H9 (cell line): Measurements from ENCODE around the gene ZNF668. TPM values are rescaled to one million over a fixed set of nuclear protein-coding genes. Genes with fewer than 3 reads are reported as not detected.

Experiments used
- DNase-seq: peaks from one replicate; pipeline ENCODE4 v3.0.0-alpha.2; 2017
- H2AFZ ChIP-seq: one replicate; pipeline ENCODE4 v1.6.1; 2013; ENCODE audit warnings: mild to moderate bottlenecking, low read length, control low read depth, moderate library complexity
- H2AK5ac ChIP-seq: 2 replicates; pipeline ENCODE4 v1.6.1; 2013; ENCODE audit warnings: low read length, control low read depth, mixed read lengths; ENCODE audit not compliant: insufficient read length
- H2BK120ac ChIP-seq: one replicate; pipeline ENCODE4 v1.6.1; 2013; ENCODE audit warnings: low read depth, mild to moderate bottlenecking, low read length, control low read depth, inconsistent platforms; ENCODE audit not compliant: poor library complexity, severe bottlenecking
- H2BK12ac ChIP-seq: 2 replicates; pipeline ENCODE4 v1.6.1; 2013; ENCODE audit warnings: low read length, control low read depth, mixed read lengths, low read depth; ENCODE audit not compliant: insufficient read length
- H2BK15ac ChIP-seq: 2 replicates; pipeline ENCODE4 v1.6.1; 2013; ENCODE audit warnings: low read depth, low read length, control low read depth
- H2BK20ac ChIP-seq: one replicate; pipeline ENCODE4 v1.6.1; 2013; ENCODE audit warnings: low read depth, mild to moderate bottlenecking, low read length, control low read depth, inconsistent platforms; ENCODE audit not compliant: poor library complexity, severe bottlenecking
- H2BK5ac ChIP-seq: 2 replicates; pipeline ENCODE4 v1.6.1; 2013; ENCODE audit warnings: low read length, control low read depth, mixed read lengths; ENCODE audit not compliant: insufficient read length
- H3K14ac ChIP-seq: 2 replicates; pipeline ENCODE4 v1.6.1; 2013; ENCODE audit warnings: low read length, control low read depth; ENCODE audit not compliant: insufficient read depth
- H3K18ac ChIP-seq: 2 replicates; pipeline ENCODE4 v1.6.1; 2013; ENCODE audit warnings: low read depth, mild to moderate bottlenecking, mixed read lengths, low read length, control low read depth; ENCODE audit not compliant: insufficient read length
- H3K23ac ChIP-seq: 2 replicates; pipeline ENCODE4 v1.6.1; 2013; ENCODE audit warnings: low read length, control low read depth, mixed read lengths, low read depth; ENCODE audit not compliant: insufficient read length
- H3K23me2 ChIP-seq: 2 replicates; pipeline ENCODE4 v1.6.1; 2013; ENCODE audit warnings: low read depth, mild to moderate bottlenecking, mixed read lengths, low read length, control low read depth; ENCODE audit not compliant: insufficient read length, poor library complexity, severe bottlenecking
- H3K27ac ChIP-seq: 2 replicates; pipeline ENCODE4 v1.5.1; 2013; ENCODE audit warnings: low read length, control low read depth, mixed read lengths, low read depth; ENCODE audit not compliant: insufficient read length
- H3K27me3 ChIP-seq: 2 replicates; pipeline ENCODE4 v1.6.1; 2013; ENCODE audit warnings: low read length, control low read depth, inconsistent platforms; ENCODE audit not compliant: insufficient read depth
- H3K4ac ChIP-seq: 2 replicates; pipeline ENCODE4 v1.6.1; 2013; ENCODE audit warnings: low read depth, mild to moderate bottlenecking, control low read depth, inconsistent platforms, low read length, moderate library complexity
- H3K4me1 ChIP-seq: 2 replicates; pipeline ENCODE4 v1.6.1; 2013; ENCODE audit warnings: low read length, control low read depth, inconsistent platforms; ENCODE audit not compliant: insufficient read depth
- H3K4me2 ChIP-seq: 2 replicates; pipeline ENCODE4 v1.6.1; 2013; ENCODE audit warnings: low read length, control low read depth, mixed read lengths; ENCODE audit not compliant: insufficient read length, insufficient read depth
- H3K56ac ChIP-seq: 2 replicates; pipeline ENCODE4 v1.6.1; 2013; ENCODE audit warnings: low read depth, mild to moderate bottlenecking, mixed read lengths, low read length, control low read depth; ENCODE audit not compliant: insufficient read length
- H3K79me1 ChIP-seq: 2 replicates; pipeline ENCODE4 v1.6.1; 2013; ENCODE audit warnings: low read depth, mild to moderate bottlenecking, moderate library complexity, low read length, control low read depth, inconsistent platforms; ENCODE audit not compliant: insufficient read depth, poor library complexity, severe bottlenecking
- H3K79me2 ChIP-seq: 2 replicates; pipeline ENCODE4 v1.6.1; 2013; ENCODE audit warnings: low read length, control low read depth, inconsistent platforms; ENCODE audit not compliant: insufficient read depth
- H3K9ac ChIP-seq: 2 replicates; pipeline ENCODE4 v1.6.1; 2013; ENCODE audit warnings: low read length, control low read depth, mixed read lengths; ENCODE audit not compliant: insufficient read length; ENCODE audit errors: extremely low read depth
- H3K9me3 ChIP-seq: one replicate; pipeline ENCODE4 v1.6.1; 2013; ENCODE audit warnings: low read depth, low read length, inconsistent platforms; ENCODE audit not compliant: control insufficient read depth
- H3T11ph ChIP-seq: one replicate; pipeline ENCODE4 v1.6.1; 2013; ENCODE audit warnings: mild to moderate bottlenecking, low read length, control low read depth, inconsistent platforms
- H4K20me1 ChIP-seq: one replicate; pipeline ENCODE4 v1.6.1; 2013; ENCODE audit not compliant: control insufficient read depth, insufficient read length, insufficient read depth
- H4K5ac ChIP-seq: 2 replicates; pipeline ENCODE4 v1.6.1; 2013; ENCODE audit warnings: low read depth, mild to moderate bottlenecking, mixed read lengths, low read length, control low read depth; ENCODE audit not compliant: insufficient read length
- H4K8ac ChIP-seq: replicated peaks from 2 replicates; pipeline ENCODE4 v1.6.1; 2013; ENCODE audit warnings: low read length, control low read depth, mixed read lengths, low read depth; ENCODE audit not compliant: insufficient read length
- H4K91ac ChIP-seq: 2 replicates; pipeline ENCODE4 v1.6.1; 2013; ENCODE audit warnings: low read depth, mild to moderate bottlenecking, moderate library complexity, mixed read lengths, low read length, control low read depth; ENCODE audit not compliant: insufficient read length
- H3K27ac Mint-ChIP-seq, 3 experiments: 2 replicates in 2 of 3; 3 replicates in 1 of 3; pipeline ENCODE4 v1.8.0; 2020 to 2021; ENCODE audit warnings: mixed read lengths in 3 of 3, mild to moderate bottlenecking in 1 of 3, moderate library complexity in 1 of 3
- H3K27me3 Mint-ChIP-seq: 2 replicates; pipeline ENCODE4 v1.8.0; 2021; ENCODE audit warnings: low read depth, mild to moderate bottlenecking, moderate library complexity, mixed read lengths
- H3K36me3 Mint-ChIP-seq, 3 experiments: 2 replicates in 2 of 3; 3 replicates in 1 of 3; pipeline ENCODE4 v1.8.0; 2020 to 2021; ENCODE audit warnings: low read depth in 3 of 3, mixed read lengths in 3 of 3; ENCODE audit not compliant: insufficient read depth in 1 of 3
- H3K4me1 Mint-ChIP-seq, 2 experiments: 2 replicates each; pipeline ENCODE4 v1.8.0; 2020; ENCODE audit warnings: mixed read lengths in 2 of 2
- H3K4me3 Mint-ChIP-seq, 2 experiments: 2 replicates in 1 of 2; 3 replicates in 1 of 2; pipeline ENCODE4 v1.8.0; 2020 to 2021; ENCODE audit warnings: mild to moderate bottlenecking in 2 of 2, mixed read lengths in 2 of 2, moderate library complexity in 1 of 2
- H3K9me3 Mint-ChIP-seq, 2 experiments: 2 replicates in 1 of 2; 3 replicates in 1 of 2; pipeline ENCODE4 v1.8.0; 2020; ENCODE audit warnings: mild to moderate bottlenecking in 2 of 2, mixed read lengths in 2 of 2, moderate library complexity in 1 of 2
- WGBS: extraction: QIAGEN DNeasy Blood & Tissue Kit; methylation state at CpG from one replicate; pipeline ENCODE4 v1.1.7; 2013; ENCODE audit warnings: missing lambda C conversion rate, low lambda C conversion rate, mixed read lengths; ENCODE audit not compliant: insufficient read length; ENCODE audit errors: extremely low coverage; 5-methylcytosine and 5-hydroxymethylcytosine counted together
- total RNA-seq: library from RNA; stranded (reverse); gene quantifications from 2 replicates; pipeline ENCODE4 v1.2.1, GENCODE V29; 2021
- TF ChIP-seq, protein P1 (sequence below): fragments of 200-600 bp; sonication (generic); conservative IDR thresholded peaks from 3 replicates; pipeline ENCODE4 v1.8.0; 2021; ENCODE audit warnings: antibody characterized with exemption, mild to moderate bottlenecking

ZNF668 gene
- total RNA-seq, 1 experiment from 2014 or later: 18.6 TPM

DNA sequence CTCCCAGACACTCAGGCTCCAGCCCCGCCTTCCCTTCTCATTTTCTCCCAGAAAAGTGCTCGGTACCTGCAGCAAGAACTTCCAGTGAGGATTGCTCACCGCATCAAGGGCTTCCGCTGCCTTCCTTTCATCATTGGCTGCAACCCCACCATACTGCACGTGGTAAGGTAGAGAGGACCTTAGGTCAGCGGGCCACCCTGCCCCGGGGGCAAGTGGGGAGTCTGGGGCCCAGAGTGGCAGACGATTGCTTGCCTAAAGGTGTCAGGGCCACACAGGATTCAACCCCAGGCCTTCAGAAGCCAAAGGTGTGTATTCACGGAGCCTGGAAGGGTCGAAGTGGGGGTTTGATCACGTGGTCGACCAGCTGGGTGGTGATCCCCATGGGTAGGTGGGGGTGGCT is 35.6 kb upstream of the ZNF668 start:
- Histone ChIP-seq H3T11ph (no peak overlapping the region), H3K27ac (no peak overlapping the region), H2BK15ac (no peak overlapping the region), H3K23me2 (peaks cover 8% of the 10 kb centered on the region), H3K9me3 (no peaks in the 10 kb centered on the region), H4K5ac (no peak overlapping the region), H2BK20ac (no peak overlapping the region), H3K23ac (no peak overlapping the region), H2BK120ac (no peak overlapping the region), H2AK5ac (no peak overlapping the region), H4K20me1 (no peaks in the 10 kb centered on the region), H3K79me1 (no peaks in the 10 kb centered on the region), H3K9ac (no peak overlapping the region), H4K8ac (no peak overlapping the region), H2BK5ac (no peak overlapping the region), H3K18ac (no peak overlapping the region), H3K27me3 (no peaks in the 10 kb centered on the region; the same call in 1 of the 2 replicates), H3K14ac (no peak overlapping the region), H2AFZ (no peak overlapping the region), H3K4me2 (no peak overlapping the region), H4K91ac (no peak overlapping the region), H3K4me1 (no peaks in the 10 kb centered on the region), H3K56ac (no peak overlapping the region), H3K79me2 (no peaks in the 10 kb centered on the region; the same call in 1 of the 2 replicates), H3K4ac (no peak overlapping the region), H2BK12ac (no peak overlapping the region)
- H3K9me3 Mint-ChIP-seq: no peaks in the 10 kb centered on the region; a peak in 2 of 5 replicates
- no peak for DNase-seq
- TF ChIP-seq, protein P1, sequence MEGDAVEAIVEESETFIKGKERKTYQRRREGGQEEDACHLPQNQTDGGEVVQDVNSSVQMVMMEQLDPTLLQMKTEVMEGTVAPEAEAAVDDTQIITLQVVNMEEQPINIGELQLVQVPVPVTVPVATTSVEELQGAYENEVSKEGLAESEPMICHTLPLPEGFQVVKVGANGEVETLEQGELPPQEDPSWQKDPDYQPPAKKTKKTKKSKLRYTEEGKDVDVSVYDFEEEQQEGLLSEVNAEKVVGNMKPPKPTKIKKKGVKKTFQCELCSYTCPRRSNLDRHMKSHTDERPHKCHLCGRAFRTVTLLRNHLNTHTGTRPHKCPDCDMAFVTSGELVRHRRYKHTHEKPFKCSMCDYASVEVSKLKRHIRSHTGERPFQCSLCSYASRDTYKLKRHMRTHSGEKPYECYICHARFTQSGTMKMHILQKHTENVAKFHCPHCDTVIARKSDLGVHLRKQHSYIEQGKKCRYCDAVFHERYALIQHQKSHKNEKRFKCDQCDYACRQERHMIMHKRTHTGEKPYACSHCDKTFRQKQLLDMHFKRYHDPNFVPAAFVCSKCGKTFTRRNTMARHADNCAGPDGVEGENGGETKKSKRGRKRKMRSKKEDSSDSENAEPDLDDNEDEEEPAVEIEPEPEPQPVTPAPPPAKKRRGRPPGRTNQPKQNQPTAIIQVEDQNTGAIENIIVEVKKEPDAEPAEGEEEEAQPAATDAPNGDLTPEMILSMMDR: no peak
- peaks cover 9 to 14% of the 10 kb centered on the region in 2 experiments for H3K4me1 Mint-ChIP-seq
- H3K4me3 Mint-ChIP-seq: peak overlapping the region; percentile 54 to 83
- no CpG with 5 or more reads among the region's 12 CpGs for WGBS
- H3K36me3 Mint-ChIP-seq: peaks cover 19 to 37% (median 31%) of the 10 kb centered on the region in 3 experiments
- no peaks in the 10 kb centered on the region; the same call in 1 of the 2 replicates for H3K27me3 Mint-ChIP-seq
- peak overlapping the region in 1 of 3 experiments; percentile 62; a peak in 1 of 7 replicates for H3K27ac Mint-ChIP-seq
